Esophagus squamous epithelium (tissue), 5 donors: ENCODE data around the gene SKAP1. TPM values are rescaled to one million over a fixed set of nuclear protein-coding genes. Genes with fewer than 3 reads are reported as not detected.

ENCODE experiments used
- DNase-seq: peaks from one replicate; lab custom pipeline; 2025; lab: John Stamatoyannopoulos, UW
- H3K27ac ChIP-seq, 4 donors: fragments of 200-600 bp; sonication (generic); one replicate each; pipeline ENCODE4 v1.5.1; 2016 to 2019; ENCODE audit warnings: mild to moderate bottlenecking in 1 of 4
- H3K27me3 ChIP-seq, 4 donors: fragments of 200-600 bp; sonication (generic); 1 replicate in 3 of 4; 2 replicates in 1 of 4; pipeline versions ENCODE4 v1.5.1 to v1.6.0; 2017 to 2021; ENCODE audit warnings: antibody characterized with exemption in 1 of 4
- H3K36me3 ChIP-seq, 3 donors: fragments of 200-600 bp; sonication (generic); one replicate each; pipeline ENCODE4 v1.5.1; 2016 to 2019
- H3K4me1 ChIP-seq, 3 donors: fragments of 200-600 bp; sonication (generic); one replicate each; pipeline ENCODE4 v1.5.1; 2017 to 2019
- H3K4me3 ChIP-seq, 4 donors: fragments of 200-600 bp; sonication (generic); 1 replicate in 3 of 4; 2 replicates in 1 of 4; pipeline ENCODE4 v1.5.1; 2016 to 2019; ENCODE audit warnings: mild to moderate bottlenecking in 2 of 4, moderate library complexity in 1 of 4
- H3K9me3 ChIP-seq, 3 donors: fragments of 200-600 bp; sonication (generic); one replicate each; pipeline ENCODE4 v1.5.1; 2016 to 2019
- POLR2A ChIP-seq, 4 donors: fragments of 450-650 bp; IDR thresholded peaks; one replicate each; pipeline ENCODE4 v1.6.1; 2017; ENCODE audit warnings: antibody characterized with exemption in 4 of 4, mild to moderate bottlenecking in 4 of 4, moderate library complexity in 3 of 4
- WGBS, 2 donors: methylation state at CpG; one replicate each; pipeline ENCODE4 v1.1.5; 2018; 5-methylcytosine and 5-hydroxymethylcytosine counted together
- intact Hi-C: fragments of 100-400 bp; cut with DNase I; formaldehyde crosslinking; loops from one replicate; pipeline ENCODE4 v1.15.0; 2022
- total RNA-seq, 4 donors: library from RNA; depleted of rRNA; stranded (reverse); fragments of >200 nt; gene quantifications; one replicate each; pipeline ENCODE4 v1.1.0, GENCODE V29; 2016
- TF ChIP-seq, protein P1 (sequence below), 6 experiments: fragments of 450-650 bp in 4 of 6; fragments of 200-600 bp in 2 of 6; sonication (generic) in 2 of 6; IDR thresholded peaks; one replicate each; pipeline ENCODE4 v1.5.1; 2016 to 2019; ENCODE audit warnings: antibody characterized with exemption in 6 of 6, mild to moderate bottlenecking in 4 of 6, moderate library complexity in 4 of 6
- donor health status: DM: yes; HTN: yes; CAD: no.

Gene SKAP1
- total RNA-seq, 4 donors from 2014 or later: 0.83 to 5.1 (median 3.4) TPM; not detected in 1

DNA sequence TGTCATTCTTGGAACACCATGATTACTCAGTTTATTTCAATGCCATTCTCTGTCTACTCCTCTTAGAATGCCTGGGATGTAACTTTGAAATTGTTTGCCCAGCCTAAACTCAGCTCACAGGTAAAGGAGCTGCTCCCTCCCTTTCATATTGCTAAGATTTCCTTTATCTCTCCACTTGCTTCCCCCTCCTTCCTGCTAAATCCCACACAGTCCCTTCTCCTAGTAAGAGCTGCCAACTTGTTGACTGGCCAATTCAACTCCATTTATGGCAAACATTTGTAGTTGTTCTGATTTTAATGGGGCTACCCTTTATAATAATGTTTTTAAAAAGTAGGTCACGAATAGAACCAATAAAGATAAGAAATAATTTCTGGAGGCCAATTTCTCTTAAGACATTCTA, 146.1 kb downstream of the SKAP1 start:
- H3K27ac ChIP-seq: no peak overlapping the region
- intact Hi-C loops: no loop called here
- no peak for DNase-seq
- WGBS, 2 donors: 74 to 89% methylated on average over 1 of the region's 1 CpG
- H3K27me3 ChIP-seq: peaks cover 0 to 78% (median 0%) of the 10 kb centered on the region in 4 donors
- no peaks in the 10 kb centered on the region for H3K36me3 ChIP-seq
- H3K4me1 ChIP-seq: no peaks in the 10 kb centered on the region
- TF ChIP-seq, protein P1, sequence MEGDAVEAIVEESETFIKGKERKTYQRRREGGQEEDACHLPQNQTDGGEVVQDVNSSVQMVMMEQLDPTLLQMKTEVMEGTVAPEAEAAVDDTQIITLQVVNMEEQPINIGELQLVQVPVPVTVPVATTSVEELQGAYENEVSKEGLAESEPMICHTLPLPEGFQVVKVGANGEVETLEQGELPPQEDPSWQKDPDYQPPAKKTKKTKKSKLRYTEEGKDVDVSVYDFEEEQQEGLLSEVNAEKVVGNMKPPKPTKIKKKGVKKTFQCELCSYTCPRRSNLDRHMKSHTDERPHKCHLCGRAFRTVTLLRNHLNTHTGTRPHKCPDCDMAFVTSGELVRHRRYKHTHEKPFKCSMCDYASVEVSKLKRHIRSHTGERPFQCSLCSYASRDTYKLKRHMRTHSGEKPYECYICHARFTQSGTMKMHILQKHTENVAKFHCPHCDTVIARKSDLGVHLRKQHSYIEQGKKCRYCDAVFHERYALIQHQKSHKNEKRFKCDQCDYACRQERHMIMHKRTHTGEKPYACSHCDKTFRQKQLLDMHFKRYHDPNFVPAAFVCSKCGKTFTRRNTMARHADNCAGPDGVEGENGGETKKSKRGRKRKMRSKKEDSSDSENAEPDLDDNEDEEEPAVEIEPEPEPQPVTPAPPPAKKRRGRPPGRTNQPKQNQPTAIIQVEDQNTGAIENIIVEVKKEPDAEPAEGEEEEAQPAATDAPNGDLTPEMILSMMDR (IDR thresholded peaks at IDR 0.05): no peak
- no peak for TF ChIP-seq POLR2A (IDR thresholded peaks at IDR 0.05)
- H3K9me3 ChIP-seq: no peaks in the 10 kb centered on the region
- no peak overlapping the region for H3K4me3 ChIP-seq

DNA sequence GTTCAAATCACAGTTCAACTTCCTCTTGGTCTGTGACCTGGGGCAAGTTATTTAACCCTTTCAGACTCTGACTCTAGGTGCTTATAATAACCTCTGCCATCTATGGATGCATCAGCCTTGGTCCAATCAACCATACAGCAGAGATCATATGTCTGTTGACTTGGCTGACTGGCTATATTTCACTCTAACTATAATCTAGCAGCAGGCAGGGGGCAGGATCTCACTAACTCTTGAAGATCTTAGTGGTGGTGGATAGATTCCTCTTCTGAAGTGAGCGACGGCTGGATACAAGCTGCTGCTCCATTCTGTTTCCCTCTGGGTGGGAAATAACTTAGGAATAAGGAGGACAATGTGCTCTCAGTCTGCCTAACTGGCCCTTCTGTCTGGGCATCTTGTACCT, 146.6 kb downstream of the SKAP1 start:
- no peak for DNase-seq
- H3K4me3 ChIP-seq: no peak overlapping the region
- no peaks in the 10 kb centered on the region for H3K9me3 ChIP-seq
- no peak for TF ChIP-seq POLR2A (IDR thresholded peaks at IDR 0.05)
- TF ChIP-seq, protein P1 (IDR thresholded peaks at IDR 0.05): no peak
- intact Hi-C loops: no loop called here
- WGBS, 2 donors: 82 to 94% methylated on average over 2 of the region's 2 CpGs
- H3K4me1 ChIP-seq: no peaks in the 10 kb centered on the region
- peaks cover 0 to 78% (median 0%) of the 10 kb centered on the region in 4 donors for H3K27me3 ChIP-seq
- H3K27ac ChIP-seq: no peak overlapping the region
- H3K36me3 ChIP-seq: no peaks in the 10 kb centered on the region

DNA sequence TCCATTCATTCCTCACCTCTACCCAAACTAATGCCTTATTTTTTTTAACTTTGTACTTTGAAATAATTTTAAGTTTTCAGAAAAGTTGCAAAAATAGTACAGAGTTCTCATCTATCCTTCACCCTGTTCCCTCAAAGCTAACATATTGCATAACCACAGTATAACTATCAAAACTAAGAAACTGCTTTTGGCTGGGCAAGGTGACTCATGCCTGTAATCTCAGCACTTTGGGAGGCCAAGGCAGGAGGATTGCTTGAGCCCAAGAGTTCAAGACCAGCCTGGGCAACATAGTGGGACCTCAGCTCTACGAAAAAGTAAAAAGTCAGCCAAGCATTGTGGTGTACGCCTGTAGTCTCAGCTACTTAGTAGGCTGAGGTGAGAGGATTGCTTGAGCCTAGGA, 147.7 kb downstream of the SKAP1 start:
- TF ChIP-seq, protein P1 (IDR thresholded peaks at IDR 0.05): no peak
- TF ChIP-seq POLR2A (IDR thresholded peaks at IDR 0.05): no peak
- H3K4me3 ChIP-seq: no peak overlapping the region
- no peak overlapping the region for H3K27ac ChIP-seq
- WGBS, 2 donors: 77 to 92% methylated on average over 2 of the region's 2 CpGs
- no peak for DNase-seq
- H3K4me1 ChIP-seq: no peaks in the 10 kb centered on the region
- peaks cover 0 to 77% (median 0%) of the 10 kb centered on the region in 4 donors for H3K27me3 ChIP-seq
- H3K36me3 ChIP-seq: no peaks in the 10 kb centered on the region
- H3K9me3 ChIP-seq: no peaks in the 10 kb centered on the region
- intact Hi-C loops: no loop called here

DNA sequence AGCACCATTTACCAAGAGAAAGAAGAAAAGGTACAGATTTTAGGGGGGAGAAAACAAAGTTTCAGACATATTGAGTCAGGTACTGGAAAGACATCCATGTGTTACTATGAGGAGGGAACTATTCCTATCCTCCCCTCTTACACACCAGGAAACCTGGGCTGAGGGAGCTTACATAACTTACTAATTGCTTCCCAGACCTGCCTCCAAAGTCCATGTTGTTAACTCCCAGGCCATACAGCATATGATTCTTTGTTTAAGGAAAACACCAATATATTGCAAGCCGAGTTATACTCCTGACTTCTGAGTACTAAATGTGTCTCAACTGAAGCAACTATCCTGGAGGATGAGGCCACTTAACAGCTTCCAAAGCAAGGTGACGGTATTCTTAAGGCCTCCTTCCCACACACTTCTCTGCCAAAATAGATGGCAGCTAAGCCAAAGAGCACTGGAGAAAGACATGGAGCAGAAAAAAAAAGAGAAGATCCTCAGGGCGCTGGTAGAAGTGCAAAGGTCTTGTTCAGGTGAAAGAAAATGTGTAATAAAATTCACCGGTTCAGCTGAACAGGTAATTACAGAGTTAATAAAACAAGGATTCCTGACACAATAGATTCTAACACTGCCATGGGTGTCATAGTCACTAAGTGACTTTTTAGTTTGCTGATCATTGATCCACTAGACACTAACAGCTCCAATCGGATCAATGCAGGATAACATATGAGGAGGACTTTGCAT, 151.1 kb downstream of the SKAP1 start:
- Histone ChIP-seq H3K36me3 (no peaks in the 10 kb centered on the region), H3K27me3 (peaks cover 0 to 89% (median 0%) of the 10 kb centered on the region in 4 donors), H3K9me3 (no peaks in the 10 kb centered on the region), H3K4me3 (no peak overlapping the region), H3K4me1 (no peaks in the 10 kb centered on the region), H3K27ac (no peak overlapping the region)
- intact Hi-C loops: no loop called here
- no peak for TF ChIP-seq POLR2A (IDR thresholded peaks at IDR 0.05)
- TF ChIP-seq, protein P1 (IDR thresholded peaks at IDR 0.05): no peak
- no peak for DNase-seq
- 80 to 87% methylated on average over 5 of the region's 5 CpGs for WGBS, 2 donors

DNA sequence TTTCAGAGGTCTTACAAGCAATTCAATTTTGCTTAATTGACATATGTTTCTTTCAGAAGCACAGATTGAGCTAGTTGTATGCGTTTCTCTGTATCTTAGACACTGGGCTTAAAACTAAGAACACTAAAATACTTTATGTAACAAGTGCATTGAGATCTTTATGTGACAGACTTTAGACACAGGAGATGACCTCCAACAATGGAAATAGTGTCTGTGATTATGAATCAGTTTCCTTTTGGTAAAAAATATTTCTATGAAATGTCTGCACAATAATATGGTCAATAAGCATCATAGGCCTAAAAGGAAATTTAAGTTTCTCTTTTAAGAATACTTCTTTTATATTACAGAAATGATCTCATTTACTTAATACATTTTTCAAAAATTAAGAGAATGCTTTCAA, 153.2 kb downstream of the SKAP1 start:
- Histone ChIP-seq H3K4me1 (no peaks in the 10 kb centered on the region), H3K27me3 (peaks cover 0 to 93% (median 0%) of the 10 kb centered on the region in 4 donors), H3K4me3 (no peak overlapping the region), H3K9me3 (no peaks in the 10 kb centered on the region), H3K36me3 (no peaks in the 10 kb centered on the region), H3K27ac (no peak overlapping the region)
- TF ChIP-seq, protein P1 (IDR thresholded peaks at IDR 0.05): no peak
- no peak for TF ChIP-seq POLR2A (IDR thresholded peaks at IDR 0.05)
- intact Hi-C loops: no loop called here
- 88 to 94% methylated on average over 1 of the region's 1 CpG for WGBS, 2 donors
- DNase-seq: no peak
